GM18505 (cell line): ENCODE data around the gene MON1A.

Experiments used
- ATAC-seq: cut with Tn5 transposase; IDR thresholded peaks from one replicate; pipeline ENCODE4 v1.9.1; 2021; ENCODE audit not compliant: unreplicated experiment
- POLR2A ChIP-seq: IDR thresholded peaks from 4 replicates; pipeline ENCODE4 v1.6.1; 2011; ENCODE audit warnings: borderline replicate concordance; ENCODE audit not compliant: insufficient read depth, insufficient read length; ENCODE audit errors: extremely low read depth

The MON1A gene

DNA sequence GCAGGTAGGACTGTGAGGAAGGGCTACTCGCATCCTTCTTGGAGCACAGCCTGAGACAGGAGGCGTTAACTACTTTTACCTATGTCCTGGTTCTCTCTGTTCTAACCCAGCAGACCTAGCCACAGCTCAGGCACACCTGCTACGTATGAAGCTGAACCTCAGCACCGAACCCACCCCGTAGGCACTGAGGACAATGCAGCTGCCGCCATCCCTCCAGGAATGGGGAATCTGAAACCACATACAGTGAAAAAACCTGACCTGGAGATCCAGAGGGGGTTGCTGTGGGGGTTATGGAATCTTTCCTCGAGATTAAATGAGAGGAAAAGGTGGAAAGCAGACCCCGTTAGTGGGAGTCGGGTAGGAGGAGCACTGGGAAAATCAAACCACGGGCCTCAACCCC lies 40.3 kb downstream of the MON1A start:
- no peak for TF ChIP-seq POLR2A
- no peak for ATAC-seq

DNA sequence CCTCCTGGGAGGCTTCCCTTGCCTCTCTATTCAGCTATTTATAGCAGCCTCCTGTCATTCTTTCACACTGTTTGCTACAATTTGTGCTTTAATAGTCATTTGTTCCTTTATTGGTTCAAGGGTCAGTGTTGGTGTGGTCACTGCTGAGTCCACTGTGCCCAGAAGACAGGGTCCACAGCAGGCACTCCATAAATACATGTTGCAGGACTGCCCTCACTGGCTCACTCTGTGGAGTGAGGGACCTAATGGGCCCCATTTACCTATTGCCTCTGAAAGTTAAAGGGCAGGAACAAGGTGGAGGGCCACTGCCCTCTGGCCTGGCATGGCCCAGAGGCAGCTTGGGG lies 42.7 kb downstream of the MON1A start:
- no peak for ATAC-seq
- TF ChIP-seq POLR2A: no peak

DNA sequence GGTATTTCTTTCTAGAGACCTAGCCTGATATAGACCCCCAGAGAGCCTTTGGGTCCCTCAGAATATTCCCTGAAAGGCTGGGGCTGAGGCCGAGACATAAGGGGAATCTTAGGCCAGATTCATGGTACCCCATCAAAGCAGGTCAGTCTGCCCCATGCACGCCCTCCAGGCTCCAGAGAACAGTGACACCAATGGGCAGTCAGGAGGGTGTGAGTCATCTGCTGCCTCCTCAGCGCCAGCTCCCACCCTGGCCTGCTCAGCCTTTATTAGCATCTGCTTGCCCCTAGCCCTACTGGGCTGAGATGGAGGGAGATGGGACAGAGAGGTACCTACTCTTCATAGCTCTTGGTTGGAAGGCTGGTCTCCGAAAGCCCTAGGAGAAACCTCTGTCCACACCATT lies 45.6 kb downstream of the MON1A start:
- no peak for ATAC-seq
- TF ChIP-seq POLR2A: no peak

DNA sequence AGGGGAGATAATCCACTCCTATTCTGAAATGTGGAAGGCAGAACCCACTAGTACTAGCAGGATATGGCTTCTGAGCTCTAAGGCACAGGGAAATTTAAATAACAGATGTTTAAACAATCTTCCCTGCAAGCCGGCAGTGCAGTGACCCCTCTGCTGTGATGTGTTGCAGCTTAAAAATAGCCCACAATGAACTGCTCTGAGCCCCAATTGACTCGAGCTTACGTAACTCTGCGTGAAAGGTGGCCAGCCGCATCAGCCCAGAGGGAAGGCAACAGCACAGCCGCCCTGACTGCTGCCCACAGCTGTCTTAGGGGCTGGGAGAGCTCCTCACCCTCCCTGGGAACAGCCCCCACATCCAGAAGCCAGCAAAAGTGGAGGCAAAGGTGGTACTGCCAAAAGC lies 47.4 kb downstream of the MON1A start:
- no peak for TF ChIP-seq POLR2A
- ATAC-seq: no peak

DNA sequence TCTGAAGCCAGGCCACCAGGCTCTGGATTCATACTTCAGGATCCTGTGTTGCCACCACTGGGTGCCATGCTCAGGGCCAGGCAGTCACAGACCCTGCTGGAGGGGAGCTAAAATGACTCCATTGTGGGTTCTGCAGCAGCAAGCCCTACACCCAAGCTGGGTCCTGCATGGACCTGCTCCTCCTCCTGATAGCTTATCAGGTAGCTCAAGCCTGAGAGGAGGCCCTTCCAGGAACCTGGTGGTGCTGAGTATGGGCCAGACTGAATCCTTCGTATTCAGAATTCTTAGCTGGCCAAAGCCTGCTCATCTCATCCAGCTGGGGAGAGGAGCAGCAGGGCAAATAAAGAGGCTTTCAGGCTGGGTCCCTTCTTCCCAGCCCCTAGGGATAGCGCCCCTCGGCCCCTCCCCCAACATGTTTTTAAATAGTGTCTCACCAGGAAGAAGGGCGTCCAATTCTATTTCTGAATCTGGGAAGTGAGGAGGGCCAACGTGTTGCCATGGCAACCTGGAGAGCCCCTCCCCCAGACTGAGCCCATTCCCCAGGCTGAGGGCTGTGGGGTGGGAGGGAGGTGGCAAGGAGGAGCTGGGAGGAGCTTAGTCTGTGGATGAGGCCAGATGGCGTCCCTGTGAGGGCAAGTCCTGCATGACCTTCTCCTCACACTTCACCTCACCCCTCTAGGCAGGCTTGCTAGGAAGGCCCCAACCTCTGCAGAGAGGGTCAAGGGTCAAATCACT lies 48.9 kb downstream of the MON1A start:
- ATAC-seq: no peak
- no peak for TF ChIP-seq POLR2A

DNA sequence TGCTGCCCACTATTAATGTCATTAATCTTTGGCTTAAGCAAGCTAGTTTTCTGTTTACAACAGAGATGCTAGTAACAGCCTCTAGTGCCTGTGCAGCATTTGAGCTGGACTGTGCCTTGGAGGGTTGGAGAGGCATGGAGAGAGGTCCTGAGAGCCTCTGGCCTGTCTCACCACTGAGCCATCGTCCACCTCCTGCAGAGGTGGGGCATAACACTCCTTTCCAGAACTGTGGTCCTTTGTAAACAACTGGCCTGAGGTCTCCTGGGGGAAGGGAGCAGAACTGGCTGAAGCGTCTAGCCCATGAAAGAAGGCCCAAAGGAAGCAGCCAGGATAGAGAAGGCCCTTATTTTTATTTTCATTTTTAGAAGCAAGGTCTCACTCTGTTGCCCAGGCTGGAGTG lies 49.9 kb downstream of the MON1A start:
- no peak for ATAC-seq
- no peak for TF ChIP-seq POLR2A

DNA sequence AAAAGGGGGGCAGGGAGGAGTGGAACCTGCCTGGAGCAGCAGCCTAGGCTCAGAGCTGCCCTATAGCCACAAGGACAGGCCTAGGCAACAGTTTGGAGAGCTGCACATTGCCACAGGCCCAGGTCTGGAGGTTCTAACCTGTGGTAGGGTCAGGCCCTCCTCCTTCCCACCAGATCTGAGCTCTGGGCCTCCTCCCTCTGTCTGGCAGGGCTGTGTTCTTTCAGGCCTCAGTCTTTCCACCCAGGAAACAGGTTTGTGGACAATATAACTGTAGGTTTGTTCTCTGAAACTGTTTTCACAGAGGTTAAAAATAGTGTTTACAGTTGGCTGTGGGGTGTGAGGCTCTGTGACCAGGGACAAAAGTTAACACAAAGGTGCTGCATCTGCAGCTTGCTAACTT lies 50.9 kb downstream of the MON1A start:
- no peak for ATAC-seq
- no peak for TF ChIP-seq POLR2A

DNA sequence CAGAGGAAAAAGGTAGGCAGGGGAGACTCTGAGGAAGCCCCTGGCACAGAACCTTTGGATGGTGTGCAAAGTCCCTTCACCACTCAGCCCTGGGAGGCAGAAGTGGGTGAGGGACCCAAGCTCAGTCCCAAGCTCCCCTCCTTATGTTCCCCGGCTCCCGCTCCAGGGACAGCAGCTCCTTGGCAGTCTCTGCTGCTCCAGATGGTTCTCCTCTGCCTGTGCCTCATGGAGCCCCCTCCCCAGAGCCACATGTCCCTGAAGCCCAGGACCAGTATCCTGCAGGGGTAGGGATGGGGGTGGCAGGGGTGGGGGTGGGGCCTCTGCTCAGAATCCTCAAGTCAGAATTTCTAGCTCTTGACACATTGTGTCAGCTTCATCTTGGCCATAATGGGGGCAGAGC lies 51.9 kb downstream of the MON1A start:
- no peak for TF ChIP-seq POLR2A
- no peak for ATAC-seq

DNA sequence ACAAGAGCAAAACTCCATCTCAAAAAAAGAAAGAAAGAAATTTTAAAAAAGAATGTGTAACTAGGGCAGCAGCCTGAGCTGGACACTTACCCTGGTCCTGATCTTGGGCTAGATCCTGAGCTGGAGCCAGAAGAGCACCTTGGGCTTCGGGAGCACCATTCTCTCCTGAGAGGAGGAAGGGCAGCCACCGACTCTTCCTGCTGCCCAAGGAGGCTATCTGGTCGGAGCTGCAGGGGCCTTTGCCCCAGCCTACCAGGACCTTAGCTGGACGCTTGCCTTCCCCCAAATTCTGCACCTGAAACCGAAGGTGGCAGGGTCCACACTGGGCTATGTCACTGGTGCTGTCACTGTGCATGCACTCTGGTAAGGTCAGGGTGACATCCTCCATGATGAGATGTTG lies 53.0 kb downstream of the MON1A start:
- ATAC-seq: no peak
- no peak for TF ChIP-seq POLR2A

DNA sequence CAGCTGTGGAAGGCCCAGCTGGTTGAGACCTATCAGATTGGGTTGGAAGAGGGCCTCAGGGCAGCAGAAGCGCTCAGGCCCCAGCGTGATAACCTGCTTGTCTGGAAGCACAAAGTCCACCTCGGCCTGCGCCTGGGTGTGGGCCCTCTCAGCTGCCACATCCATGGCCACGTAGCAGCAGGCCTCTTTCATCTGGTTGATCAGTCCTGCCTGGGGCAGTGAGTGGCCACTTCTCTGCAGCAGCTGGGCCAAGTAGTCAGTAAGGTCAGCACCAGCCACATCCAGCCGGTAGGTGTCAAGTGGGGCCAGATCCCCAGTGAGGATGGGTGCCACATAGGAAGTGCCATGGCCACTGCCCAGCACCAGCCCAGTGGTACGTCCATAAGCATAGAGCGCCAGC lies 56.0 kb downstream of the MON1A start:
- no peak for ATAC-seq
- TF ChIP-seq POLR2A: no peak

DNA sequence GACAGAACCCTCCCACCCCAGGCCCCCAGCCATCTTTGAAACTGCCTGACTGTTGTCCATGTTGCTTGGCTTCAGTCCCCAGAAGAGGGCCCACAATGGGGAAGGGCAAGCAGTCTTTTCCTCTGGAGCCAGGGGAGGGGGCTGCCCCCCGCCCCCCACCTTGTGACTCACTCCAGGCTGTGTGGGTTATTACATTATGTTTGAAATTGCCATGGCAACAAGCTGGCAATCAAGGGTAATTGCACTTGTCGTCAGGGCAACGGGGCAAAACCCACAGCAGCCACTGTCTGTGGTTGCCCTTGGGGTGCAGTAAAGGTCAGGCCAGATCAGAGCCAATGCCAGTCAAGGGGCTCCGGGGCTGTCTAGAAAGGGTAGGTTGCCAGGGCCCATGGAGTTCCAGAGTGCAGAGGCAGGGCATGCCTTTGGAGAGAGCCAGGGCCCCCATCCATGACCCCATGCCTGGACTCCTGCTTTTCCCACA lies 56.8 kb downstream of the MON1A start:
- ATAC-seq: no peak

DNA sequence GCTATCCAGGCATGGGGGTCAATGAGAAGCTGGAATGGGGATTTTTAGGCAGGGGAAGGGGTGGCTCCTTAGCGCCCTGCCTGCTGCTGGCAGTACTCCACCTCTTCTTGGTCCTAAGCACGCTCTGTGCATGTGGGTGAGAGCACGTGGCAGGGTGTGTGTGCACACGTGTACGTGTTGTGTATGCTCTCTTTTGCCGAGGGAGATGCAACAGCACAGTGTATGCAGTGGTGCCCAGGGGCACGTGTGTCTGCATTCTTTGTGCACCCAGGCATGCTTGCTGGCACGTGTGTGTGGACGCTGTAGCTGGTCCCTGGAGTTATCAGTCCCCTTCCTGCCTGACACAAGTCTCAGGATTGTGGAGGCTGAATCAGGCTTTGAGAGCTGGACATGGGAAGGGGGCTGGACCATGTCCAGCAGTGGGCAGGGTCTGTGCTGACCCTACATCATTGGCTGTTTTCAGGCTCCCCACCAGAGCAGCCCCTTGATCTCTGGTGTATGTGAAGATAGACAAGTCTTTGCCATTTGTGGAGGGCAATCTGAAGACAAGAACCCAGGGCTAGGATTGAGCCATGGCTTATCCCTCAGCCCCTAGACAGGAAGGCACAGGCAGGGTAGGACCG lies 58.0 kb downstream of the MON1A start:
- no peak for ATAC-seq
- TF ChIP-seq POLR2A: no peak

More for the DNA sequence above, 56.8 kb downstream of the MON1A start:
- TF ChIP-seq POLR2A: no peak

DNA sequence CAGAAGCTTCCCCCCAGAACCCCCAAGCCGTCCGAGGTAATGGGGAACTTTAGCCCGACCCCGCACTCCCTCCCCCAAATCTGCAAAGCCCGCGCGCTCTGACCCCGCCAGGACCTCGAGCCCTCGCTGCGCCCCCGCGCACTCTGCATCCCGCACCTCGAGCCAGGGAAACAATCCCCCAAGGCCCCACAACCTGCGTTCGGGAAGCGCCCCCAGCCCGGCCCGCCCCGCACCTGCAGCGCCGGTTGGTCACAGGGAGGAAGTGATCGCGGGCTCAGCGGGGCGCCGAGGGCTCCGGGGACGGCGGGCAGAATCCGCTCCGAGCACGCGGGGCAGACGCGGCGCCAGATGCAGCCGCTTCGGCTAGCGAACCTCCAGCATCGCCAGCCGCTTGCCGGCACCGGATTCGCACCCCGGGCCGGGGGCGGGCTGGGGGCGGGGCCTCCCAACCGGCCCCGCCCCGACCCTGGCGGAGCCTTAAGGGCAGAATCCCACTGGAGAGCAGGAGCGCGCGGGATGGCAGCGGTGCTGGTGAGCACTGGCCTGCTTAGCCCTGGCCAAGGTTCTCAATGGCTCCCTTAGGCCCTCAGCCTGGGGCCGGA lies 60.0 kb downstream of the MON1A start, which contains the start of gene CAMKV:
CAMKV (minus strand) TSS at position 382 of the 602 bp plus-strand sequence. CDS start 7,518 bp downstream, outside the sequence.
- ATAC-seq: no peak

More for the DNA sequence above, 60.0 kb downstream of the MON1A start, which contains the start of gene CAMKV:
- TF ChIP-seq POLR2A: no peak
